H1 (cell line): ENCODE results near the gene TPD52L1. TPM values are rescaled to one million over a fixed set of nuclear protein-coding genes. Genes with fewer than 3 reads are reported as not detected.

Source experiments
- CTCF ChIA-PET: fragments of 300-600 bp; sonication (Branson Sonifier 250); formaldehyde crosslinking; loops from one replicate; lab custom pipeline; 2021; ENCODE audit not compliant: partially characterized antibody; lab: Charles Lee
- POLR2A ChIA-PET: fragments of 300-600 bp; sonication (Branson Sonifier 250); formaldehyde crosslinking; loops from one replicate; lab custom pipeline; 2021; ENCODE audit warnings: inconsistent platforms; ENCODE audit not compliant: partially characterized antibody; lab: Charles Lee
- DNase-seq, 2 experiments: peaks; one replicate each; pipeline versions ENCODE4 v3.0.0 to v3.0.0-alpha.2; 2010 to 2022; ENCODE audit warnings: low spot score in 2 of 2, low read depth in 1 of 2, mixed read lengths in 1 of 2
- FAIRE-seq: peaks from 2 replicates; lab custom pipeline; 2011; peaks lifted over from hg19 to GRCh38; lab: Jason Lieb, UNC
- H2AFZ ChIP-seq: 2 replicates; pipeline ENCODE4 v1.8.1; 2012; ENCODE audit warnings: low read length, inconsistent platforms
- H2AK5ac ChIP-seq: 2 replicates; pipeline ENCODE4 v1.6.1; 2013; ENCODE audit warnings: low read depth, low read length
- H2BK120ac ChIP-seq: replicated peaks from 2 replicates; pipeline ENCODE3; 2013; ENCODE audit warnings: low read depth, low read length, inconsistent platforms
- H2BK12ac ChIP-seq: 2 replicates; pipeline ENCODE4 v1.6.1; 2013; ENCODE audit warnings: low read depth, low read length
- H2BK15ac ChIP-seq: 2 replicates; pipeline ENCODE4 v1.6.1; 2013; ENCODE audit warnings: low read length
- H2BK20ac ChIP-seq: 2 replicates; pipeline ENCODE4 v1.6.1; 2013; ENCODE audit warnings: low read length
- H2BK5ac ChIP-seq: 2 replicates; pipeline ENCODE4 v1.6.1; 2013; ENCODE audit warnings: low read depth, low read length
- H3K14ac ChIP-seq: 2 replicates; pipeline ENCODE4 v1.6.1; 2013; ENCODE audit warnings: inconsistent platforms; ENCODE audit not compliant: insufficient read length
- H3K18ac ChIP-seq: 2 replicates; pipeline ENCODE4 v1.6.1; 2013; ENCODE audit warnings: low read length; ENCODE audit errors: extremely low read depth
- H3K23ac ChIP-seq: 2 replicates; pipeline ENCODE4 v1.6.1; 2013; ENCODE audit warnings: inconsistent platforms; ENCODE audit not compliant: insufficient read length
- H3K23me2 ChIP-seq: 2 replicates; pipeline ENCODE4 v1.6.1; 2013; ENCODE audit warnings: low read depth, low read length
- H3K27ac ChIP-seq: 2 replicates; pipeline ENCODE4 v1.6.1; 2011; ENCODE audit warnings: low read depth, low read length, inconsistent platforms
- H3K27me3 ChIP-seq, 4 experiments: replicated peaks in 1 of 4; 1 replicate in 1 of 4; 2 replicates in 3 of 4; pipeline versions ENCODE4 v1.6.1 to v1.8.1; 2011 to 2013; ENCODE audit warnings: low read length in 3 of 4, mild to moderate bottlenecking in 3 of 4, inconsistent platforms in 2 of 4, mixed read lengths in 2 of 4, moderate library complexity in 1 of 4; ENCODE audit not compliant: control insufficient read depth in 3 of 4, insufficient read depth in 3 of 4; ENCODE audit errors: extremely low read depth in 1 of 4
- H3K36me3 ChIP-seq, 4 experiments: 2 replicates each; pipeline versions ENCODE4 v1.6.1 to v1.8.1; 2011 to 2013; ENCODE audit warnings: mild to moderate bottlenecking in 4 of 4, low read length in 3 of 4, moderate library complexity in 2 of 4, control low read depth in 1 of 4, inconsistent platforms in 1 of 4; ENCODE audit not compliant: insufficient read depth in 4 of 4, control insufficient read depth in 2 of 4
- H3K4ac ChIP-seq: replicated peaks from 2 replicates; pipeline ENCODE3; 2013; ENCODE audit warnings: low read length, low read depth, mixed read lengths, inconsistent platforms; ENCODE audit not compliant: insufficient read length
- H3K4me1 ChIP-seq, 4 experiments: replicated peaks in 1 of 4; 1 replicate in 1 of 4; 2 replicates in 3 of 4; pipeline versions ENCODE4 v1.6.1 to v1.8.1; 2011 to 2013; ENCODE audit warnings: low read length in 3 of 4, inconsistent platforms in 2 of 4, mixed read lengths in 1 of 4; ENCODE audit not compliant: insufficient read depth in 4 of 4, control insufficient read depth in 3 of 4
- H3K4me2 ChIP-seq, 2 experiments: 2 replicates each; pipeline versions ENCODE4 v1.6.1 to v1.8.1; 2011 to 2013; ENCODE audit warnings: low read depth in 2 of 2, low read length in 2 of 2, control low read depth in 1 of 2, inconsistent platforms in 1 of 2, mild to moderate bottlenecking in 1 of 2; ENCODE audit not compliant: insufficient read depth in 1 of 2
- H3K4me3 ChIP-seq, 4 experiments: fragments of 200-600, 300-600 bp in 1 of 4; sonication (generic), shearing (Covaris generic), sonication (Bioruptor Twin) in 1 of 4; 2 replicates each; pipeline versions ENCODE4 v1.5.1 to v1.8.1; 2011 to 2016; ENCODE audit warnings: low read length in 4 of 4, low read depth in 3 of 4, control low read depth in 2 of 4, inconsistent platforms in 2 of 4, mild to moderate bottlenecking in 2 of 4, mixed read lengths in 1 of 4, moderate library complexity in 1 of 4; ENCODE audit not compliant: insufficient read depth in 2 of 4; ENCODE audit errors: extremely low read depth in 1 of 4
- H3K56ac ChIP-seq: replicated peaks from 2 replicates; pipeline ENCODE3; 2013; ENCODE audit warnings: low read depth, mild to moderate bottlenecking, mixed read lengths, low read length, inconsistent platforms; ENCODE audit not compliant: insufficient read length
- H3K79me1 ChIP-seq: 2 replicates; pipeline ENCODE4 v1.6.1; 2013; ENCODE audit warnings: low read depth, low read length, control low read depth
- H3K79me2 ChIP-seq, 2 experiments: 2 replicates each; pipeline versions ENCODE4 v1.6.1 to v1.8.1; 2012 to 2013; ENCODE audit warnings: low read length in 2 of 2, mild to moderate bottlenecking in 2 of 2, inconsistent platforms in 1 of 2; ENCODE audit not compliant: insufficient read depth in 2 of 2, control insufficient read depth in 1 of 2
- H3K9ac ChIP-seq, 4 experiments: replicated peaks in 1 of 4; 1 replicate in 1 of 4; 2 replicates in 3 of 4; pipeline versions ENCODE4 v1.6.1 to v1.8.1; 2011 to 2013; ENCODE audit warnings: low read depth in 3 of 4, low read length in 3 of 4, control low read depth in 2 of 4, mild to moderate bottlenecking in 2 of 4, moderate library complexity in 2 of 4, inconsistent platforms in 1 of 4; ENCODE audit errors: extremely low read depth in 1 of 4
- H3K9me3 ChIP-seq, 2 experiments: 2 replicates each; pipeline versions ENCODE4 v1.6.1 to v1.8.1; 2012 to 2013; ENCODE audit warnings: mild to moderate bottlenecking in 2 of 2, moderate library complexity in 2 of 2, control low read depth in 1 of 2, inconsistent platforms in 1 of 2, low read depth in 1 of 2, low read length in 1 of 2, mixed read lengths in 1 of 2; ENCODE audit not compliant: insufficient read depth in 2 of 2
- H4K20me1 ChIP-seq, 2 experiments: replicated peaks in 1 of 2; 2 replicates each; pipeline versions ENCODE3 to v1.8.1; 2011 to 2013; ENCODE audit warnings: inconsistent platforms in 2 of 2, low read length in 2 of 2, mild to moderate bottlenecking in 1 of 2; ENCODE audit not compliant: insufficient read depth in 2 of 2, control insufficient read depth in 1 of 2
- H4K5ac ChIP-seq: 2 replicates; pipeline ENCODE4 v1.6.1; 2013; ENCODE audit warnings: low read length, low read depth, mixed read lengths, inconsistent platforms; ENCODE audit not compliant: insufficient read length
- H4K8ac ChIP-seq: 2 replicates; pipeline ENCODE4 v1.8.0; 2013; ENCODE audit warnings: mild to moderate bottlenecking, moderate library complexity, low read length, inconsistent platforms; ENCODE audit not compliant: insufficient read depth; ENCODE audit errors: extremely low read depth
- H4K91ac ChIP-seq: replicated peaks from 2 replicates; pipeline ENCODE3; 2013; ENCODE audit warnings: low read length, mixed read lengths, inconsistent platforms; ENCODE audit not compliant: insufficient read length
- POLR2A ChIP-seq, 2 experiments: IDR thresholded peaks; 1 replicate in 1 of 2; 2 replicates in 1 of 2; pipeline ENCODE4 v1.6.1; 2011; ENCODE audit warnings: low read depth in 2 of 2, low read length in 2 of 2, mild to moderate bottlenecking in 2 of 2; ENCODE audit errors: control extremely low read depth in 1 of 2
- RFX5 ChIP-seq: IDR thresholded peaks from 2 replicates; pipeline ENCODE4 v1.6.1; 2011; ENCODE audit warnings: low read depth, low read length, improper control_type of control experiment, borderline replicate concordance
- SRF ChIP-seq: IDR thresholded peaks from 2 replicates; pipeline ENCODE4 v1.6.1; 2011; ENCODE audit warnings: mild to moderate bottlenecking, low read depth, low read length, moderate library complexity
- WGBS, 2 experiments: shearing (Covaris generic) in 1 of 2; methylation state at CpG; one replicate each; pipeline versions ENCODE4 v1.1.6 to v1.1.7; 2013 to 2015; ENCODE audit warnings: low lambda C conversion rate in 2 of 2, mixed read lengths in 2 of 2, inconsistent platforms in 1 of 2, low coverage in 1 of 2, missing lambda C conversion rate in 1 of 2; ENCODE audit not compliant: insufficient replicate concordance in 2 of 2, insufficient coverage in 1 of 2, insufficient read length in 1 of 2; ENCODE audit errors: extremely low coverage in 1 of 2, missing lambda C conversion rate in 1 of 2; 5-methylcytosine and 5-hydroxymethylcytosine counted together
- polyA plus RNA-seq, 7 experiments: library from polyadenylated mRNA; depleted of rRNA in 3 of 7; stranded (reverse) in 5 of 7; unstranded in 2 of 7; fragments of >200 nt in 5 of 7; fragments of 200-250 nt in 2 of 7; gene quantifications; 1 replicate in 5 of 7; 2 replicates in 1 of 7; 4 replicates in 1 of 7; pipeline versions ENCODE4 v1.2.1 to v1.2.3, GENCODE V29; 2011 to 2013; ENCODE audit warnings: missing spikeins in 2 of 7, mixed read lengths in 2 of 7
- total RNA-seq: library from RNA; stranded (reverse); fragmentation: NEBNext Ultra II Directional; extraction: Animal tissue kit (Norgen Biotek cat#: 25700); gene quantifications from 2 replicates; pipeline ENCODE4 v1.2.1, GENCODE V29; 2021

Gene TPD52L1
- total and polyA plus RNA-seq, 2 of the 8 experiments (the other 6 are each of a cell fraction or from before 2014, with no cell fraction given) = 7.4 to 14.2 TPM

GRCh38 chr6:125142618-125143017, 11.0 kb upstream of the TPD52L1 start:
- H3K18ac ChIP-seq = no peak overlapping the region
- DNase-seq = no peak
- H3K4ac ChIP-seq = no peak overlapping the region
- H2BK15ac ChIP-seq = no peak overlapping the region
- no peak overlapping the region for H2AK5ac ChIP-seq
- no peak overlapping the region for H3K23ac ChIP-seq
- no peak overlapping the region for H3K27ac ChIP-seq
- H3K14ac ChIP-seq = no peak overlapping the region
- no peak overlapping the region for H2BK12ac ChIP-seq
- no peak overlapping the region for H4K8ac ChIP-seq
- H3K23me2 ChIP-seq = no peaks in the 10 kb centered on the region
- H3K4me2 ChIP-seq = no peak overlapping the region
- no peaks in the 10 kb centered on the region for H4K20me1 ChIP-seq
- no peak overlapping the region for H2BK5ac ChIP-seq
- no peak overlapping the region for H4K91ac ChIP-seq
- H3K79me2 ChIP-seq = no peaks in the 10 kb centered on the region
- TF ChIP-seq POLR2A (IDR thresholded peaks at IDR 0.05; ENCODE audit: control extremely low read depth in 1 of 2, low read depth in 2 of 2, low read length in 2 of 2) (no peak), RFX5 (no peak), SRF (no peak)
- TF ChIP-seq, all 59 proteins: peak for 0
- no peak overlapping the region for H2BK20ac ChIP-seq
- H3K9ac ChIP-seq = no peak overlapping the region
- H3K56ac ChIP-seq = no peak overlapping the region
- no peak for FAIRE-seq
- H4K5ac ChIP-seq = no peak overlapping the region
- no peaks in the 10 kb centered on the region for H3K27me3 ChIP-seq
- no peaks in the 10 kb centered on the region for H3K4me1 ChIP-seq
- no peaks in the 10 kb centered on the region; a peak in 1 of 4 replicates for H3K9me3 ChIP-seq
- 94% methylated on average over 2 of the region's 2 CpGs; no CpG with 5 or more reads in 1 of the 2 experiments for WGBS, 2 experiments
- no peak overlapping the region for H2AFZ ChIP-seq
- no peak overlapping the region for H3K4me3 ChIP-seq
- ChIA-PET CTCF (interaction anchor here (0.8 to 2.4 kb wide), 4 partner anchors 11 to 49 kb away, joined by 3 to 10 read pairs (median 4); no protein-coding TSS in a partner anchor), POLR2A (no interaction called here)
- no peaks in the 10 kb centered on the region for H3K79me1 ChIP-seq
- no peaks in the 10 kb centered on the region for H3K36me3 ChIP-seq
- no peak overlapping the region for H2BK120ac ChIP-seq
